ENCODE data around the gene ZMAT5. TPM values are rescaled to one million over a fixed set of nuclear protein-coding genes. Genes with fewer than 3 reads are reported as not detected.

Gene ZMAT5
- total and polyA plus RNA-seq, 2 of the 13 experiments (the other 11 are each of a cell fraction or from before 2014, with no cell fraction given), result 20.7 to 27.8 TPM

- no peak for TF ChIP-seq ZNF414 (CRISPR knock-in tag; IDR thresholded peaks at IDR 0.05)
- 0 out of 2 replicates have a peak, but pooled peaks have one; percentile 28 for TF ChIP-seq MEF2D (CRISPR knock-in tag; IDR thresholded peaks at IDR 0.05)
- no peak for TF ChIP-seq RBAK (CRISPR knock-in tag; IDR thresholded peaks at IDR 0.05)
- TF ChIP-seq PAF1 (CRISPR knock-in tag; IDR thresholded peaks at IDR 0.05), result no peak
- no peak for TF ChIP-seq ZKSCAN5 (CRISPR knock-in tag; IDR thresholded peaks at IDR 0.05)
- no peak for TF ChIP-seq TOPORS (CRISPR knock-in tag; IDR thresholded peaks at IDR 0.05)
- no peak for TF ChIP-seq ELK4 (CRISPR knock-in tag; IDR thresholded peaks at IDR 0.05; ENCODE audit: borderline replicate concordance)
- TF ChIP-seq HNRNPUL1 (IDR thresholded peaks at IDR 0.05; ENCODE audit: low read depth, low read length), result no peak
- no peak for TF ChIP-seq ZNF432 (CRISPR knock-in tag; IDR thresholded peaks at IDR 0.05; ENCODE audit: borderline replicate concordance)
- no peak for TF ChIP-seq PCBP1 (IDR thresholded peaks at IDR 0.05; ENCODE audit: borderline replicate concordance, low read depth, low read length)
- TF ChIP-seq BATF2 (CRISPR knock-in tag; IDR thresholded peaks at IDR 0.05), result no peak
- peak; percentile 70 for TF ChIP-seq PAXIP1 (CRISPR knock-in tag; conservative IDR thresholded peaks at IDR 0.05)
- no peak for TF ChIP-seq ZNF30 (CRISPR knock-in tag; IDR thresholded peaks at IDR 0.05)
- TF ChIP-seq ZNF503 (CRISPR knock-in tag; IDR thresholded peaks at IDR 0.05), result no peak
- TF ChIP-seq ZNF879 (CRISPR knock-in tag; IDR thresholded peaks at IDR 0.05), result no peak
- no peak for TF ChIP-seq CCAR2 (optimal IDR thresholded peaks at IDR 0.05; ENCODE audit: low read depth, low read length)
- no peak for TF ChIP-seq ARID2 (CRISPR knock-in tag; IDR thresholded peaks at IDR 0.05; ENCODE audit: borderline replicate concordance)
- TF ChIP-seq ZMAT5 (CRISPR knock-in tag; IDR thresholded peaks at IDR 0.05; ENCODE audit: borderline replicate concordance, low read depth), result no peak
- TF ChIP-seq FLYWCH1 (CRISPR knock-in tag; IDR thresholded peaks at IDR 0.05), result no peak
- no peak for TF ChIP-seq NR1H2 (CRISPR knock-in tag; IDR thresholded peaks at IDR 0.05; ENCODE audit: borderline replicate concordance, low read depth)
- no peak; the same call in 1 of the 2 replicates for TF ChIP-seq ZNF138 (CRISPR knock-in tag; IDR thresholded peaks at IDR 0.05; ENCODE audit: low read depth)
These were observed 739 bp downstream of the ZMAT5 start (continued) for GRCh38 chr22:29765905-29766631.
